RCC 7860 (cell line): ENCODE data around the gene SLC39A13.

Experiments used
- DNase-seq: peaks from one replicate; pipeline ENCODE4 v3.0.0-alpha.2; 2015; ENCODE audit warnings: low spot score
- FAIRE-seq: peaks from 2 replicates; lab custom pipeline; 2012; peaks lifted over from hg19 to GRCh38; lab: Jason Lieb, UNC

SLC39A13 gene

GRCh38 chr11:47407746-47408590 lies at the start of gene SLC39A13:
Gene SLC39A13, plus strand, starts transcription at chr11:47408590. Its CDS starts 1,505 bp downstream, at chr11:47410095.
- peak; percentile 88 for DNase-seq
- FAIRE-seq, result no peak

GRCh38 chr11:47358731-47359051 lies 49.7 kb upstream of the SLC39A13 start:
- FAIRE-seq (no peak), DNase-seq (no peak)

GRCh38 chr11:47359162-47359561 lies 49.2 kb upstream of the SLC39A13 start:
- FAIRE-seq (no peak), DNase-seq (no peak)

GRCh38 chr11:47359586-47359985 lies 48.8 kb upstream of the SLC39A13 start:
- DNase-seq, result no peak
- no peak for FAIRE-seq

GRCh38 chr11:47360341-47360740 lies 48.0 kb upstream of the SLC39A13 start:
- FAIRE-seq, result no peak
- no peak for DNase-seq

GRCh38 chr11:47361419-47361818 lies 47.0 kb upstream of the SLC39A13 start:
- DNase-seq (no peak), FAIRE-seq (no peak)

- DNase-seq (no peak), FAIRE-seq (no peak)
These were observed 42.3 kb upstream of the SLC39A13 start for GRCh38 chr11:47366020-47366490.

GRCh38 chr11:47369676-47370075 lies 38.7 kb upstream of the SLC39A13 start:
- FAIRE-seq (no peak), DNase-seq (no peak)

GRCh38 chr11:47372422-47372821 lies 36.0 kb upstream of the SLC39A13 start:
- DNase-seq (no peak), FAIRE-seq (no peak)

GRCh38 chr11:47373876-47374719 lies 34.3 kb upstream of the SLC39A13 start:
- FAIRE-seq, result no peak

GRCh38 chr11:47374720-47375019 lies 33.7 kb upstream of the SLC39A13 start:
- no peak for DNase-seq
- FAIRE-seq, result no peak

More at GRCh38 chr11:47373876-47374719, 34.3 kb upstream of the SLC39A13 start:
- peak; percentile 35 for DNase-seq

- FAIRE-seq, result no peak
- no peak for DNase-seq
These were observed 33.4 kb upstream of the SLC39A13 start for GRCh38 chr11:47375020-47375419.

- DNase-seq (no peak), FAIRE-seq (no peak)
These were observed 32.8 kb upstream of the SLC39A13 start for GRCh38 chr11:47375546-47376085.

- no peak for FAIRE-seq
These were observed 32.3 kb upstream of the SLC39A13 start for GRCh38 chr11:47376107-47376524.

GRCh38 chr11:47376525-47377371 lies 31.6 kb upstream of the SLC39A13 start:
- no peak for DNase-seq
- no peak for FAIRE-seq

More at GRCh38 chr11:47376107-47376524, 32.3 kb upstream of the SLC39A13 start:
- DNase-seq, result no peak

- no peak for DNase-seq
- FAIRE-seq, result no peak
These were observed 30.8 kb upstream of the SLC39A13 start for GRCh38 chr11:47377571-47378009.

GRCh38 chr11:47378010-47378835 lies 30.2 kb upstream of the SLC39A13 start, which contains the start of gene SPI1:
Gene SPI1, minus strand, starts transcription at chr11:47378547. Its CDS starts 194 bp downstream, at chr11:47378353.
- FAIRE-seq (no peak), DNase-seq (no peak)

- DNase-seq (no peak), FAIRE-seq (no peak)
These were observed 29.6 kb upstream of the SLC39A13 start for GRCh38 chr11:47378836-47379170.

GRCh38 chr11:47379317-47379716 lies 29.1 kb upstream of the SLC39A13 start:
- no peak for DNase-seq
- no peak for FAIRE-seq

GRCh38 chr11:47380078-47380477 lies 28.3 kb upstream of the SLC39A13 start:
- FAIRE-seq, result no peak
- no peak for DNase-seq
